Gastroesophageal sphincter (tissue), 3 donors: ENCODE measurements around the gene C10orf105.

Experiments used
- CTCF ChIP-seq, 4 experiments: fragments of 200-600 bp in 2 of 4; fragments of 450-650 bp in 2 of 4; sonication (generic) in 1 of 4; IDR thresholded peaks; one replicate each; pipeline ENCODE4 v1.5.1; 2017 to 2019; ENCODE audit warnings: antibody characterized with exemption in 4 of 4, mild to moderate bottlenecking in 2 of 4, moderate library complexity in 2 of 4
- EP300 ChIP-seq: sonication (generic); formaldehyde crosslinking; IDR thresholded peaks from one replicate; pipeline ENCODE4 v1.6.1; 2017; ENCODE audit warnings: antibody characterized with exemption, mild to moderate bottlenecking
- POLR2A ChIP-seq, 2 donors: fragments of 450-650 bp; IDR thresholded peaks; one replicate each; pipeline ENCODE4 v1.6.1; 2017; ENCODE audit warnings: antibody characterized with exemption in 2 of 2, mild to moderate bottlenecking in 2 of 2, moderate library complexity in 1 of 2
- POLR2AphosphoS5 ChIP-seq: sonication (generic); formaldehyde crosslinking; IDR thresholded peaks from one replicate; pipeline ENCODE4 v1.6.1; 2017; ENCODE audit warnings: antibody characterized with exemption

GRCh38 chr10:71751515-71752224 lies 32.1 kb upstream of the C10orf105 start:
- TF ChIP-seq CTCF (IDR thresholded peaks at IDR 0.05) (no peak), EP300 (no peak), POLR2A (IDR thresholded peaks at IDR 0.05) (no peak), POLR2AphosphoS5 (no peak)
